Ishikawa (cell line): ENCODE results near the gene KRTAP10-4.

Experiments used
- CREB1 ChIP-seq: IDR thresholded peaks from 2 replicates; pipeline ENCODE4 v1.6.1; 2012; ENCODE audit warnings: low read depth
- EGR1 ChIP-seq: IDR thresholded peaks from 2 replicates; pipeline ENCODE4 v1.6.1; 2012
- EP300 ChIP-seq: IDR thresholded peaks from 2 replicates; pipeline ENCODE4 v1.6.1; 2012; ENCODE audit warnings: borderline replicate concordance
- NFIC ChIP-seq: IDR thresholded peaks from 2 replicates; pipeline ENCODE4 v1.6.1; 2012
- RAD21 ChIP-seq: IDR thresholded peaks from 2 replicates; pipeline ENCODE4 v1.6.1; 2012; ENCODE audit warnings: low read depth
- TAF1 ChIP-seq: IDR thresholded peaks from 2 replicates; pipeline ENCODE4 v1.6.1; 2012; ENCODE audit warnings: low read depth, mild to moderate bottlenecking
- YY1 ChIP-seq: IDR thresholded peaks from 2 replicates; pipeline ENCODE4 v1.6.1; 2012; ENCODE audit warnings: low read depth
- TF ChIP-seq, protein P1 (sequence below): IDR thresholded peaks from 2 replicates; pipeline ENCODE4 v1.6.1; 2012
- TF ChIP-seq, protein P2 (sequence below): IDR thresholded peaks from 2 replicates; pipeline ENCODE4 v1.6.1; 2012; ENCODE audit warnings: low read depth, mild to moderate bottlenecking

DNA sequence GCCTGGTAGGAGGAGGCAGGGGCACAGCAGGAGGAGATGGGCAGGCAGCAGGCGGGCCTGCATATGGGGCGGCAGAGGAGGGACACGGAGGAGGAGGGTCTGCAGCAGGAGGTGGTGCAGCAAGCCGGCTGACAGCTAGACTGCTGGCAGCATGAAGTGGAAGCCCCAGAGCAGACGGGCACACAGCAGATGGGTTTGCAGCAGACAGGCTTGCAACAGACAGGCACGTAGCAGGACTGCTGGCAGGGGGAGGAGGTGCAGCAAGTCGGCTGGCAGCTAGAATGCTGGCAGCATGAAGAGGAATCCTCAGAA, 6.3 kb downstream of the KRTAP10-4 start:
- TF ChIP-seq, protein P1, sequence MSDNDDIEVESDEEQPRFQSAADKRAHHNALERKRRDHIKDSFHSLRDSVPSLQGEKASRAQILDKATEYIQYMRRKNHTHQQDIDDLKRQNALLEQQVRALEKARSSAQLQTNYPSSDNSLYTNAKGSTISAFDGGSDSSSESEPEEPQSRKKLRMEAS = no peak; the same call in 1 of the 2 replicates
- TF ChIP-seq NFIC = no peak
- TF ChIP-seq RAD21 = no peak
- no peak for TF ChIP-seq TAF1
- no peak for TF ChIP-seq EGR1
- TF ChIP-seq YY1 = no peak
- no peak for TF ChIP-seq CREB1
- TF ChIP-seq, protein P2, sequence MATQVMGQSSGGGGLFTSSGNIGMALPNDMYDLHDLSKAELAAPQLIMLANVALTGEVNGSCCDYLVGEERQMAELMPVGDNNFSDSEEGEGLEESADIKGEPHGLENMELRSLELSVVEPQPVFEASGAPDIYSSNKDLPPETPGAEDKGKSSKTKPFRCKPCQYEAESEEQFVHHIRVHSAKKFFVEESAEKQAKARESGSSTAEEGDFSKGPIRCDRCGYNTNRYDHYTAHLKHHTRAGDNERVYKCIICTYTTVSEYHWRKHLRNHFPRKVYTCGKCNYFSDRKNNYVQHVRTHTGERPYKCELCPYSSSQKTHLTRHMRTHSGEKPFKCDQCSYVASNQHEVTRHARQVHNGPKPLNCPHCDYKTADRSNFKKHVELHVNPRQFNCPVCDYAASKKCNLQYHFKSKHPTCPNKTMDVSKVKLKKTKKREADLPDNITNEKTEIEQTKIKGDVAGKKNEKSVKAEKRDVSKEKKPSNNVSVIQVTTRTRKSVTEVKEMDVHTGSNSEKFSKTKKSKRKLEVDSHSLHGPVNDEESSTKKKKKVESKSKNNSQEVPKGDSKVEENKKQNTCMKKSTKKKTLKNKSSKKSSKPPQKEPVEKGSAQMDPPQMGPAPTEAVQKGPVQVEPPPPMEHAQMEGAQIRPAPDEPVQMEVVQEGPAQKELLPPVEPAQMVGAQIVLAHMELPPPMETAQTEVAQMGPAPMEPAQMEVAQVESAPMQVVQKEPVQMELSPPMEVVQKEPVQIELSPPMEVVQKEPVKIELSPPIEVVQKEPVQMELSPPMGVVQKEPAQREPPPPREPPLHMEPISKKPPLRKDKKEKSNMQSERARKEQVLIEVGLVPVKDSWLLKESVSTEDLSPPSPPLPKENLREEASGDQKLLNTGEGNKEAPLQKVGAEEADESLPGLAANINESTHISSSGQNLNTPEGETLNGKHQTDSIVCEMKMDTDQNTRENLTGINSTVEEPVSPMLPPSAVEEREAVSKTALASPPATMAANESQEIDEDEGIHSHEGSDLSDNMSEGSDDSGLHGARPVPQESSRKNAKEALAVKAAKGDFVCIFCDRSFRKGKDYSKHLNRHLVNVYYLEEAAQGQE = no peak
- no peak for TF ChIP-seq EP300
